ENCODE results near the gene FARS2. TPM values are rescaled to one million over a fixed set of nuclear protein-coding genes. Genes with fewer than 3 reads are reported as not detected.

The FARS2 gene
- total RNA-seq, 1 donor, result 29.8 TPM

DNA sequence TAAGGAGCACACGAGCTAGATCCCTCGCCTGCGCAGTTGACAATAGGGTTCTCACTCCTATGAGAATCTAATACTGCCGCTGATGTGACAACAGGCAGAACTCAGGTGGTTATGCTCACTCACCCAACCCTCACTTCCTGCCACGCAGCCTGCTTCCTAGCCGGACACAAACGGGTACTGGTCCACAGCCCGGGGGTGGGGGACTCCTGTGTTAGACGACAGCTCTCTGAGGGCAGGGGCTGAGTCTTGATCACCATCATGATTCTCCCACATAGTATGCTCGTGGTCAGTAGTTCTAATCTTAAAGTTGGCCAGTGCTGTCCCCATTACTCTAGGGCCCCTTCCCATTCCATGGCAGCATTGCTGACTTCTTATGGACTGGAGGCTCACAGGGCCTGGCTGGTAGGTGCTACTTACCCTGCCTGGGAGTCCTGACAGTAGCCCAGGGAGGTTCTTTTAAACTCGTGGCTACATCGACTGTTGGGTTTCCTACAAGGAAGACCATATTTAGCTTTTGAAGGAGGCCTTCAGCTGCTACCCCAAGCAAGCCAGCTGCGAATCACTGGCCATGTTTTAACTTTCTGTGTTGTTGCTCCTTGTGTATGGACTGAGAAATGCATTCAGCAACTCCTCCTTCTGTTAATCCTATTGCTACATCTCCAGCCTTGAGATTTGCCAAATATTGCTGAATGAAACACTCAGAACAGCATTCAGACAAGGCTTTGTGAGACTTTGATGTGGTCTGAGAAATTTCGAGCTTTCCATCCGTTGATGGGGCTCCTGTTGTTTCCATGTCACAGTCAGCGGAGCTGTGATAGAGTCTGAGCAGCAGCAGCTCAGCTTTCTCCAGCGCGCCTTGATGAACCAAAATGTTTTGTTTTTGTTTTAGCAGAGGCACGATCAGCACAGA, 445.1 kb downstream of the FARS2 start:
- peak; percentile 20 for DNase-seq (ENCODE audit: low read depth)

GRCh38 chr6:5707281-5708045, 446.1 kb downstream of the FARS2 start:
- H3K4me3 ChIP-seq (ENCODE audit: low read depth, low read length), result no peak overlapping the region
- DNase-seq (ENCODE audit: low read depth), result no peak
- TF ChIP-seq, protein P1, sequence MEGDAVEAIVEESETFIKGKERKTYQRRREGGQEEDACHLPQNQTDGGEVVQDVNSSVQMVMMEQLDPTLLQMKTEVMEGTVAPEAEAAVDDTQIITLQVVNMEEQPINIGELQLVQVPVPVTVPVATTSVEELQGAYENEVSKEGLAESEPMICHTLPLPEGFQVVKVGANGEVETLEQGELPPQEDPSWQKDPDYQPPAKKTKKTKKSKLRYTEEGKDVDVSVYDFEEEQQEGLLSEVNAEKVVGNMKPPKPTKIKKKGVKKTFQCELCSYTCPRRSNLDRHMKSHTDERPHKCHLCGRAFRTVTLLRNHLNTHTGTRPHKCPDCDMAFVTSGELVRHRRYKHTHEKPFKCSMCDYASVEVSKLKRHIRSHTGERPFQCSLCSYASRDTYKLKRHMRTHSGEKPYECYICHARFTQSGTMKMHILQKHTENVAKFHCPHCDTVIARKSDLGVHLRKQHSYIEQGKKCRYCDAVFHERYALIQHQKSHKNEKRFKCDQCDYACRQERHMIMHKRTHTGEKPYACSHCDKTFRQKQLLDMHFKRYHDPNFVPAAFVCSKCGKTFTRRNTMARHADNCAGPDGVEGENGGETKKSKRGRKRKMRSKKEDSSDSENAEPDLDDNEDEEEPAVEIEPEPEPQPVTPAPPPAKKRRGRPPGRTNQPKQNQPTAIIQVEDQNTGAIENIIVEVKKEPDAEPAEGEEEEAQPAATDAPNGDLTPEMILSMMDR (IDR thresholded peaks at IDR 0.05; ENCODE audit: insufficient read depth, low read depth, low read length), result no peak

More for the DNA sequence above, 445.1 kb downstream of the FARS2 start:
- no peak overlapping the region for H3K4me3 ChIP-seq (ENCODE audit: low read depth, low read length)
- TF ChIP-seq, protein P1 (IDR thresholded peaks at IDR 0.05; ENCODE audit: insufficient read depth, low read depth, low read length), result no peak

DNA sequence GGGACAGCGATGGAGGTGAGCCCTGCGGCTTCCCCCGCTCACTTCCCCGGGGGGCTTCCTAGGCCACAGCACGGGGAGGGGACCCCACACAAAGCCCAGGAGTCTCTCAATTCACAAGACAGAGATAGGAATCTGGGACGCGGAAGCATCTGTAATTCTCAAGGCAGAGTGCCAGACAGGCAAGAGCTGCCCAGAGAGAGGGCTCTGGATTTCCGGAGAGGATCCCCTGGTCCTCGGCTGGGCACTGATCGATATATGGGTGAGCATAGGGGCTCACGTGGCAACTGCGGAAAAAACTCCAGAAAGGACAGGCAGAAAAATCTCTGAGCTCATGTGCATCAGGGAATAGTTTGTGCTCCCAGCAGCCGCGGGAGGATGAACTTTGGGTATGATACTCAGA, 449.2 kb downstream of the FARS2 start:
- TF ChIP-seq, protein P1 (IDR thresholded peaks at IDR 0.05; ENCODE audit: insufficient read depth, low read depth, low read length), result no peak
- no peak for DNase-seq (ENCODE audit: low read depth)
- no peak overlapping the region for H3K4me3 ChIP-seq (ENCODE audit: low read depth, low read length)

- no peak for DNase-seq (ENCODE audit: low read depth)
- TF ChIP-seq, protein P1 (IDR thresholded peaks at IDR 0.05; ENCODE audit: insufficient read depth, low read depth, low read length), result no peak
- H3K4me3 ChIP-seq (ENCODE audit: low read depth, low read length), result no peak overlapping the region
These were observed 449.6 kb downstream of the FARS2 start for GRCh38 chr6:5710936-5711335.

GRCh38 chr6:5712349-5713215, 451.3 kb downstream of the FARS2 start:
- TF ChIP-seq, protein P1 (IDR thresholded peaks at IDR 0.05; ENCODE audit: insufficient read depth, low read depth, low read length), result no peak
- H3K4me3 ChIP-seq (ENCODE audit: low read depth, low read length), result no peak overlapping the region
- DNase-seq (ENCODE audit: low read depth), result no peak

- H3K4me3 ChIP-seq (ENCODE audit: low read depth, low read length), result no peak overlapping the region
- DNase-seq (ENCODE audit: low read depth), result no peak
- TF ChIP-seq, protein P1 (IDR thresholded peaks at IDR 0.05; ENCODE audit: insufficient read depth, low read depth, low read length), result no peak
These were observed 452.2 kb downstream of the FARS2 start for GRCh38 chr6:5713519-5713918.

Data from fibroblast of villous mesenchyme (primary cell).